KBM-7 (cell line): ENCODE data around the gene MPV17L2.
A peak's percentile ranks its signal among the peaks of the same experiment; 100 is the strongest.

ENCODE experiments used
- DNase-seq: peaks from one replicate; pipeline ENCODE4 v3.0.0-alpha.2; 2015
- in situ Hi-C: fragments of 300-500 bp; cut with MboI; formaldehyde crosslinking; loops from 2 replicates; pipeline ENCODE4 v1.14.3; 2020; ENCODE audit warnings: low sequenced_read_pairs, low pct_unique_long_range_greater_than_20kb, mixed read lengths

Gene MPV17L2

GRCh38 chr19:18159810-18160209 is 33.2 kb upstream of the MPV17L2 start:
- in situ Hi-C loops: no loop called here

DNA sequence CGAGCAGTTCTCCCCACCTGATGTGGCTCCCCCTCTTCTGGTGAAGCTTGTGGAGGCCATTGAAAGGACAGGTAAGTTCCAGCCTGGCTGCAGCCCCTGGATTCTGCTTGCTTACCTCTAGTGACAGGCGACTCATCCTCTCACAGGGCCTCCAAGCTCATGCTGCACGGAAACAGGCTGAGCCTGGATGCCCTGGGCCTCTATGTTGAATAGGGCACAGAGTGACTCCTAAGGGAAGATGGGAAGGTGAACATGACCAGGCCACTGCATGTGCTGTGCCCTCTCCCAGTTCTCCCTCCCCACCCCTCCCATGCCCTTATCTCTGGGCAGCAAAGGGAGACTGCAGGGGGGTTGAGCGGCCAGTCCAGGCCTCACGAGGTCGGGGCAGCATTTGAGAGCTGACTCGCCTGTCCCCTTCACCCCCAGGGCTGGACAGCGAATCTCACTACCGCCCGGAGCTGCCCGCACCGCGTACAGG is 32.5 kb upstream of the MPV17L2 start:
- in situ Hi-C loops: no loop called here
- no peak for DNase-seq

More at GRCh38 chr19:18159810-18160209, 33.2 kb upstream of the MPV17L2 start:
- DNase-seq: no peak

DNA sequence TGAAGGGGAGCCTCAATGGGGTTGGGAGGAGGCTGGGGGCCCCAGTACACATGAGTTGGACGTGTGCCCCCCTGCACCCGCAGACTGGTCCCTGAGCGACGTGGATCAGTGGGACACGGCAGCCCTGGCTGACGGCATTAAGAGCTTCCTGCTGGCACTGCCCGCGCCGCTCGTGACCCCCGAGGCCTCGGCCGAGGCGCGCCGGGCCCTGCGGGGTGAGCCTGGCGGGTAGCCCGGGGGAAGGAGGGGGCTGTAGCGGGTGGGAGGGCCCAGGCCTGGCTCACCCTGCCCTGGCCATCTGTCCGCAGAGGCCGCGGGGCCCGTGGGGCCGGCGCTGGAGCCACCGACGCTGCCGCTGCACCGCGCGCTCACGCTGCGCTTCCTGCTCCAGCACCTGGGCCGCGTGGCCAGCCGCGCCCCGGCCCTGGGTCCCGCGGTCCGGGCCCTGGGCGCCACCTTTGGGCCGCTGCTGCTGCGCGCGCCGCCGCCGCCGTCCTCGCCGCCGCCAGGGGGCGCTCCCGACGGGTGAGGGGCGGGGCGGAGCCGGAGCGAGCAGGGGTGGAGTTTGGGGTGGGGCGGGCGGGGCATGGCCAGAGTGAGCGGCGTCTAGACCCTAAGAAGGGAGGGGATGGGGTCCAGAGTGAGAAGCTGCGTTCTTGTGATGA is 31.9 kb upstream of the MPV17L2 start:
- peak; percentile 54 for DNase-seq
- in situ Hi-C loops: no loop called here

DNA sequence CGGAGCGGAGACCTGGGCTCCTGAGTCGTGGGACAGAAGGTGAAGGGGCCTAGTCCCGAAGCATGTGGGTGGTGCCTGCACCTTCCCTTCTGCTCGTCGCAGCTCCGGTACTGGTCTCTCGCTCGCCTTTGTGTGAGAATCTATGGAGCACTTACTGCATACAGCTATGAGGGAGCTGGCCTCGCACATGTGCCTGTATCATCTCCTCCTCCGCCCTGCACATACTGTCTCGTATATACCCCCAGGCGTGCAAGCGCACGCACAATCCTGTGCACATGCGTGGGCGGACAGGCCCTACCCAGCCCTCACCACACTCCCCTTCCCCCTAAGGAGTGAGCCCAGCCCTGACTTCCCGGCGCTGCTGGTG is 31.4 kb upstream of the MPV17L2 start:
- DNase-seq: no peak
- in situ Hi-C loops: no loop called here

GRCh38 chr19:18164072-18164471 is 28.9 kb upstream of the MPV17L2 start:
- in situ Hi-C loops: no loop called here
- DNase-seq: no peak

DNA sequence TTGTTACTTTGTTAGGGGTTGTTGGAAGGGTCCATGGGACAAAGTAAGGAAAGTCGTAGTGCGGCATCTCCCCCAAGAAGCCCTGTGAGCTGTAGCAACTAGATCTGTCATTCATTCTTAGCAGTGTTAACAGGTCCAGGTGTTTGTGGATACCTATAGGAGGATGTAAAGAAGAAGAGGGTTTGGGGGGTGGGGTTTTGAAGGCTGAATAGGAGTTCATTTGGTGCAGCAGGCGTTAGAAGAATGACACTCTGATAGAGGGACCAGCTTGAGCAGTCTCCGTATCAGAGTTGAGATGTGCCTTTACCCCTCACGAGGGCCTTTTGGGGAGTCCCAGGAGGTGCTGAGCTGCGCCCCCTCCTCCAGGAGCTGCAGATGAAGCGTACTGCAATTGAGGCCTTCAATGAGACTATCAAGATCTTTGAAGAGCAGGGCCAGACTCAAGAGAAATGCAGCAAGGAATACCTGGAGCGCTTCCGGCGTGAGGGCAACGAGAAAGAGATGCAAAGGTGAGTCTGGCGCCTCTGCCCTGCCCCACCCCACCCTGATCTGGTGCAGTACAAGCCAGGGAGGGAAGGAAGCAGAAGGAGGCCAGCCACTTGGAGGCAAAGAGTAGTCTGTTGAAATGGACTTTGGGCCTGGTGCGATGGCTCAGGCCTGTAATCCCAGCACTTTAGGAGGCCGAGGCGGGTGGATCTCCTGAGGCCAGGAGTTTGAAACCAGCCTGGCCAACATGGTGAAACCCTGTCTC is 27.0 kb upstream of the MPV17L2 start:
- in situ Hi-C loops: no loop called here

DNA sequence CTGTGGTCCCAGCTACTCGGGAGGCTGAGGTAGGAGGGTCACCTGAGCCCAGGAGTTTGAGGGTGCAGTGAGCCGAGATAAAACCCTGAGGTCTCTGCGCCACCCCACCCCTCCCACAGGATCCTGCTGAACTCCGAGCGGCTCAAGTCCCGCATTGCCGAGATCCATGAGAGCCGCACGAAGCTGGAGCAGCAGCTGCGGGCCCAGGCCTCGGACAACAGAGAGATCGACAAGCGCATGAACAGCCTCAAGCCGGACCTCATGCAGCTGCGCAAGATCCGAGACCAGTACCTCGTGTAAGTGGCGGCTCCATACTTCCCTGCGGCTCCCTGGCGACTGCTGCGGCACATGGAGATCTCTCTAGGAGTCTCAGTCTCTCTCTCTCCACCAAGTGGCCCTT is 26.0 kb upstream of the MPV17L2 start:
- in situ Hi-C loops: no loop called here
- DNase-seq: no peak

More for the DNA sequence above, 27.0 kb upstream of the MPV17L2 start:
- DNase-seq: no peak

- peak; percentile 56 for DNase-seq
- in situ Hi-C loops: no loop called here
Observed at GRCh38 chr19:18167975-18168645, 24.9 kb upstream of the MPV17L2 start.

DNA sequence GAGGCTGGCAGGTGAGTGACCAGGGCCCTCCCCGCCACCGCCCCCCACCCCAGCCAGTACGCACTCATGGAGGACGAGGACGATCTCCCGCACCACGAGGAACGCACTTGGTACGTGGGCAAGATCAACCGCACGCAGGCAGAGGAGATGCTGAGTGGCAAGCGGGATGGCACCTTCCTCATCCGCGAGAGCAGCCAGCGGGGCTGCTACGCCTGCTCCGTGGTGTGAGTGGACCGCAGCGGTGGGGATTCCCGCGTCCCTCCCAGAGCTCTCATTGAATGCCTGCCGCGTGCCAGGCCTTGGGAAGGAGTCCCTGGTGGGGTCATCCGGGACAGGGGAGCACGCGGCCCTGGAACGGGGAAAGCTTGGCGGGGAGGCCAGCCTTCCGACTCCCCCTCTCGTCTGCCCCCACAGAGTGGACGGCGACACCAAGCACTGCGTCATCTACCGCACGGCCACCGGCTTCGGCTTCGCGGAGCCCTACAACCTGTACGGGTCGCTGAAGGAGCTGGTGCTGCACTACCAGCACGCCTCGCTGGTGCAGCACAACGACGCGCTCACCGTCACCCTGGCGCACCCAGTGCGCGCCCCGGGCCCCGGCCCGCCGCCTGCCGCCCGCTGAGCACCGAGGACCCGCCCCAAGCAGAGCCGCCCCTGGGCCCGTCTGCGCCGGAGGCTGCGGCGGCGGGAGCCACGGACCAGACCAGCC is 24.2 kb upstream of the MPV17L2 start:
- DNase-seq: no peak
- in situ Hi-C loops: no loop called here

DNA sequence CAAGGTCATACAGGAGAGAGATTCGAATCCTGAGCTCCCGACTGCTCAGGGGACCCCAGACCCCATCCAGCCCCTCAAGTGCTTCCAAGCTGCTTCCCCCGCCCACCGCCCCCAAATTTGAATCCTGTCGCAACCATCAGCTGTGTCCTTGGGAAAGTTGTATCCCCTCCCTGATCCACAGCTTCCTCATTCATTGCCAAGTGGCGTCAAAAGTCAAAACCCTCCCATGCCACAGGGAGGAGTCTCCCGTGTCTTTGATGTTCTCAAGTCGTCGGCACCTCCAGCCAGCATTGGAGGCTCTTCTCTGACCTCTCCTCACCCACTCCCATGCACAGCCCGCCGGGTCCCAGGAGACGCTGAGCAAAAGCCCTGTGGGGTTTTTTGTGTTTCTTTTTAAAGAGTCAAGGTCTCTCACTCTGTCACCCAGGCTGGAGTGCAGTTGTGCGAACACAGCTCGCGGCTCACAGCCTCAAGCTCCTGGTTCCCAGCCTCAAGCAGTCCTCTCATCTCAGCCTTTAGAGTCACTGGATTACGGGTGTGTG is 22.2 kb upstream of the MPV17L2 start:
- in situ Hi-C loops: no loop called here

DNA sequence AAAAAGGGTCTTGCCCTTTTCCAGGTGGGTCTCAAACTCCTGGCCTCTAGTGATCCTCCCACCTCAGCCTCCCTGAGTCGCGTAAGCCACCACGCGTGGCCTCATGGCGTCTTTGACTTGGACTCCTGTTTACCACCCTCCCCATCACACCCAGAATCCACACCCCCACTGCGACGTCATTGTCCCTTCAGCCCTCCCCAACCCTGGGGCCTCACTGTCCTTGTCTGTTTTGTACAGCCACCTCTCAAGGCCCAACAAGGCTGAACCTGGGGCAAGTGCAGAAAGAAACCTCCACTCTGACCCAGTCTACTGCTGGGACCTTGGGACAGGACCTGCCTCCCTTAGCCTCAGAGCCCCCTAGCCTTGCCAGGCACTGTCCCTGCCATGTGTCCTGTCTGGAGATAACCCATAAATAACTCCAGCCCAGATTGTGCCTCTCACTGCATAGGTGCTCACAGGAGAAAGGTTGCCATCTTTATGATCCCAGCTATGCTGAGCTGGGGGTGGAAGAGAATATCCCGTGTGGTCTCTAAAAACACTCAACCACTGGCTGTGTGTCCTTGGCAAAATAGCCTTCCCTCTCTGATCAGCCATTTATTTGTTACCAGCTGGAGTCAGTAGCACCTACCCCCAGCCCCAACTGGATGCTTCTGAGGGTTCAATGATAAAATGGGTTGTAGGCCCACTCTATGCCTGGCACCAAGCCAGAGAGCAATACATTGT is 21.3 kb upstream of the MPV17L2 start:
- no peak for DNase-seq
- in situ Hi-C loops: no loop called here

More for the DNA sequence above, 22.2 kb upstream of the MPV17L2 start:
- peak; percentile 40 for DNase-seq

DNA sequence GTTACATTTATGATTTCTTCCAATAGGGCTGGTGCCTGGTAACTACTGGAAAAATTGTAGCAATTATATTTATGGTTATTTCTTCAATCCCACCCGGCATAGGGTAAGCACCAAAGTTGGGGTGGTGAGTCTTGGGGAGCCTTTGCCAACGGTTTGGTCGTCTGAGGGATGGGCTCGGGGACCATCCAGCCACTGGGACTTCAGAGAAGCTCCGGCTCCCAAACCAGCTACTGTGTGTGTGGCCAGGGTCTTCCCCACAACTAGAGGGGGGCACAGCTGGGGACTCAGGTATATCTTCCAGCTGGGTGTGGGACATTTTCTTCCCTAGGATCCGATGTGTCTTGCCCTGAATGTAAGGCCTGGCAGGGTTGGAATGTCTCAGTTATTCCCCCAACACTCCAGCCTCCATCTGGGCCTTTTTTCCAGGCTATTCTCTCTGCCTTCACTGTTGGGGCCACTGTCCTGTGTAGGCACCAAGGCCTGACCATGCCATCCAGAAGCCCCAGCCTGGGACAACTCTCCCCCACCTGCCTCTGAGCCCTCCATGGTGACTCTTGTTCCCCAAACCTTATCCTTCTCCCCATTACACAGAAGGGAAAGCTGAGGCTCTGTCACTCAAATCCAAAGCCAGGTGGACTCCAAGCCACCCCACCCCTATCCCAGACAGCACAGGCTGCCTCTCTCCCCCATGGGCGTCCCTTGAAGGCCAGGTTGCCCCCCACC is 20.5 kb upstream of the MPV17L2 start:
- DNase-seq: no peak
- in situ Hi-C loops: no loop called here

DNA sequence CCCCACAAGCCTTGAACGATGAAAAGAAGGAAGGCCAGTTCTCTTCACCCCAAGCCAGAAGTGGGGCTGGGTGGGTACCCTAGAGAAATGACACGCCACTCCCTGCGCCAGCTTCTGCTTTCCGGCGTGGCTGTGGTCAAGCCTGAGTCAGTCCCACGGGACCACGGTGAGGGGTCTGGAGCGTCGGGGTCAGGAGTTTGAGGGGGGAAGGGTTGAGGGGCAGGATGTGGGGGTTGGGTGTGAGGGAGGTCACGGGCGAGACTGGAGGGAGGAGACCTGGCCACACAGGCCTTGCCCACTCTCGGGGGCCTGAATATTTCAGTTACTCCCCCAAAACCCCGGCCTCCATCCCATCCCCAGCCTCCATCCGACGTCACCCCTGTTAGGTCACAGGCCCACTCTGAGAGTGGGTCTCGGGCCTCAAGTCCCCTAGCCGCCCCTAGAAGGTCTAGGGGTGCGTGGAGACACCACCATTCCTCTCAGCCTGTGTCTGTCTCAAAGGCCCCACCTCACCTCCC is 19.9 kb upstream of the MPV17L2 start:
- DNase-seq: no peak
- in situ Hi-C loops: no loop called here

DNA sequence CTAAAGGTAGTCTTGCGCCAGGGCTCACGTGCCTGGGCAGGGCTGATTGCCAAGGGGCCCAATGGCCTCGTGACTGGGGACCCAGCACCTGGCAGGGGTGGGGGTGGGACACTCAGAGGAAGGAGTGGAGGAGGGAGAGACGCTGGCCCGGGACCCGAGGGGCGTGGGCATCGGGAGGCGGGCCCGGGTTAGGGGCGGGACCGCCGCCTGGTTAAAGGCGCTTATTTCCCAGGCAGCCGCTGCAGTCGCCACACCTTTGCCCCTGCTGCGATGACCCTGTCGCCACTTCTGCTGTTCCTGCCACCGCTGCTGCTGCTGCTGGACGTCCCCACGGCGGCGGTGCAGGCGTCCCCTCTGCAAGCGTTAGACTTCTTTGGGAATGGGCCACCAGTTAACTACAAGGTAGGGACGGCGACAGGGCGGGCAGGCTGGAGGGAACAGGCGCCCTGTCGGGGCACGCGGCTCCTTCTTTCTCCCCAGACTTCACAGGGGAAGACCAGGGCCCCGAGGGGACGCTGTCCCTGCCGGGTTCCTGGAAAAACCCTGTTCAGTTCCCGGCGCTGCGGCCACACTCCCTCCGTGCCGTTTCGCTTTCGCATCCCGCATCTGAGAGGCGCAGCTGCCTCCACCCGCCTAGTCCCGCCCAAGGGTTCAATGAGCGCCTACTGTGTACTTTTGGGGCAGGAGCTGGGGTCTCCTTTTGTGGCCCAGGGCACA is 19.3 kb upstream of the MPV17L2 start, which contains the start of gene IFI30:
TSS of gene IFI30 (plus strand) at position 242 of the 717 bp plus-strand sequence. CDS start at position 271, 29 bp downstream.
- in situ Hi-C loops: no loop called here
- DNase-seq: peak; percentile 88

DNA sequence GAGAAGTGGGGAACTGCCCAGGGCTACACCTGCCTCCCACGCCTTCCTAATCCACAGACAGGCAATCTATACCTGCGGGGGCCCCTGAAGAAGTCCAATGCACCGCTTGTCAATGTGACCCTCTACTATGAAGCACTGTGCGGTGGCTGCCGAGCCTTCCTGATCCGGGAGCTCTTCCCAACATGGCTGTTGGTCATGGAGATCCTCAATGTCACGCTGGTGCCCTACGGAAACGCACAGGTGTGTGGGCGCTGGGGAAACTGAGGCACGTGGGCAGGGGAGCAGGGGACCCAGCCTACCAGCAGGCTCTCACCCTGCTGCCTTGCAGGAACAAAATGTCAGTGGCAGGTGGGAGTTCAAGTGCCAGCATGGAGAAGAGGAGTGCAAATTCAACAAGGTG is 18.0 kb upstream of the MPV17L2 start:
- no peak for DNase-seq
- in situ Hi-C loops: no loop called here

DNA sequence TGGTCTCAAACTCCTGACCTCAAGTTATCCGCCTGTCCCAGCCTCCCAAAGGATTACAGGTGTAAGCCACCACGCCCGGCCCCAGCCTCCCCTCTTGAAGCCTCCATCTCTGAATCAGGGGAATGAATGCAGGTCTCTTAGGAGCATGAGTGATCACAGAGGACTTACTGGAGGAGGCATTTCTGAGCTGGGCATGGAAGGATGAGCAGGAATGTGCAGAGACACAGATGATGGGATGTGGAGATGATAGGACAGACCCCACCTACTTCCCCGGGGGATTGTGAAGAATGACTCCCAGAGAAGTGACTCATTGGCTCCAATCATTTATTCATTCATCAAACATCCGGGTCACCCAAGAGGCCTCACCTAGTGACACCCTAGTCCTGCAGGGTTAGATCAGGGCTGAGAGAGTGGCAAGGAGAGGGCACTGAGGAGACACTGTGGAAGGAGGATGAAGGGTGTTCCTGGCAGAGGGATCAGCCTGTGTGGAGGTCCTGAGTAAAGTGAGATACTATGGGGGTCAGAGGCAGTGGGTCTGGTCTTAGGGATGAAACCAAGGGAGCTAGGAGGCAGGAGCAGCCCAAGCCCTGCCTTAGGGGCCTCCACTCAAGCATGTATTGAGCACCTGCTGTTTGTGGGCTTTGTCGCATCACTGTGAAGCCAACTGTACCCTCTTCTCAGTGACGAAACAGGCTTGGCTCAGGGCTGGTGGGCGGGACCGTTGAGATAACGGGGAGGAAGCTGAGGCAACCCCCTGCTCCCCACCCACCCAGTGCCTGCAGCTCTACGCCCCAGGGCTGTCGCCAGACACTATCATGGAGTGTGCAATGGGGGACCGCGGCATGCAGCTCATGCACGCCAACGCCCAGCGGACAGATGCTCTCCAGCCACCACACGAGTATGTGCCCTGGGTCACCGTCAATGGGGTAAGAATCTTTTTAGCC is 16.4 kb upstream of the MPV17L2 start:
- in situ Hi-C loops: no loop called here

More for the DNA sequence above, 16.4 kb upstream of the MPV17L2 start:
- DNase-seq: no peak
